GM21423 (cell line): ENCODE data around the gene CEACAM19.
"Not testable (repeated sequence)": the region's sequence is repeated elsewhere in the genome, so short reads cannot be mapped to it uniquely, and the experiment has no call there.

Experiments
- ATAC-seq: cut with Tn5 transposase; IDR thresholded peaks from one replicate; pipeline ENCODE4 v1.9.1; 2021; ENCODE audit warnings: mild to moderate bottlenecking, moderate library complexity; ENCODE audit not compliant: unreplicated experiment

CEACAM19 gene

DNA sequence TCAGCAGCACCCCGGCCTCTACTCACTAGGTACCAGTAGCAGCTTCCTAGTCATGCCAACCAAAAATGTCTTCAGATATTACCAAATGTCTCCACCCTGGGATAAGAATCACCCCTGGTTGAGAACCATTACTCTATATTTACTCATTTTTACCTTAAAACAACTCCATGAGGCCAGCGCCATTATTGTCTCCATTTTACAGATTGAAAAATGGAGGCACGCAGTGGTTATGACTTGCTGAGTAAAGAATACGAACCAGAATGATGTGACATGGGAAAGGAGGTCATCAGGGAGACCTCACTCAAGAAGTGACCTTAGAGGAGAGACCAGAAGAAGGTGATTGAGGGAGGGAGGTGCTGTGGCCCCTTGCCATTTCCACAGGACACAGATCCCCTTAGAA is 2.2 kb downstream of the CEACAM19 start:
- ATAC-seq = no peak

DNA sequence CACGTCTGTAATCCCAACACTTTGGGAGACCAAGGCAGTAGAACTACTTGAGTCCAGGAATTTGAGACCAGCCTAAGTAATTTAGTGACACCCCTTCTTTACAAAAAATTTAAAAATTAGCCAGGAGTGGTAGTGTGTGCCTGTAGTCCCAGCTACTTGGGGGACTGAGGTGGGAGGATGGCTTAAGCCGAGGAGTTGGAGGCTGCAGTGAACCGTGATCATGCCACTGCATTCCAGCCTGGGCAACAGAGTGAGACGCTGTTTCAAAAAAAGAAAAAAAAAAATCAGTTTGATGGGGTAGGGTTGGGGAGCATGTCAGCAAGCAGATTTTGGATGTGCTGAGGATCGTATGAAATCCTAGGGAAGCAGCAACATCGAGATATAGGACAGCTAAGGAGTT is 4.2 kb downstream of the CEACAM19 start:
- ATAC-seq = no peak

DNA sequence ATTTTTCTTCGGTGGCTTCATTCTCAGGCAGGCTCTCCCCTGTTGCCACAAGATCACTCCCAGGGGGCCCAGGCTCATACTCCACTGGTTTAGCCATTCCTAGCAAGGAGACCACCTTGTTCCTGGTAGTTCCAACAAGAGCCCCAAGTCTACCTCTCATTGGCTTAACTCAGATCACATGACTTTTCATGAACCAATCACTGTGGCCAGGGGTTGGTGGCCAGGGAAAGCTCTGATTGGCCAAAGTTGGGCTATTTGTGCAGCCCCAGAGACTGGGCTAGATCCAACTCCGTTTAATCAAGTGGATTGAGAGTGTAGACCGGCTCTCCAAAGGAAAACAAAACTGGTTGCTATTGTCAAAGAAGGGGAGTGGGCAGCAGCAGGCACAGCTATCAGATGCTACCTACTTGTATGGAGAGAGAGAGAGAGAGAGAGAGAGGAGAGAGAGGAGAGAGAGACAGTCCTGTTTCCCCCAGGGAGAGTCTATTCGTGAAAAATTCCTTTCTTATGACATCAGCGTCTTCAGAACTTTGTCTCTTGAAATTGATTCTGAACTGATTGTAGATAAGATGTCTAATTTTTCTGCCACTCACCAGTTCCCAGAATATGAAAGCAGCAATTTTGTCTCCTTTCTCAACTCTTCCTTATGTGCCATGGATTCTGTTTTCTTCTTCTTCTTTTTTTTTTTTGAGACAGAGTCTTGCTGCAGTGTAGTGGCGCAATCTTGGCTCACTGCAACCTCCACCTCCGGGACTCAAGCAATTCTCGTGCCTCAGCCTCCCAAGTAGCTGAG is 5.9 kb downstream of the CEACAM19 start:
- ATAC-seq = no peak

DNA sequence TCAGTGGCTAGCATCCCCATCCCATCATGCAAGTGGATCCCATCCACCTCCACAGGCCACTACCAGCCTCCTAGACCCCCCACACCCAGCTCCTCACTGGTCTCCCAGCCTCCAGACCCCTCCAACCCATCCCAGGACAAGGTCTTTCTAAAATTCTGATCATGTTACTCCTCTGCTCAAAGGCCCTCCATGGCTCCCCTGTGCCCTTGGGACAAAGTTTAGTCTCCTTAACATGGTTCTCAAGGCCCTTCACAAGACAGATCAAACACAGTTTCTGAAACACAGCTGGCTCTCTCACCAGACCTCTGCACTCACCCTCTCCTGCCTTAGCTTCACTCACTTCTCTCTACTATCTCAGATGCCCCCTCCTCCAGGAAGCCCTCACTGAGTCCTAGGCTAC is 9.3 kb downstream of the CEACAM19 start:
- no peak for ATAC-seq

DNA sequence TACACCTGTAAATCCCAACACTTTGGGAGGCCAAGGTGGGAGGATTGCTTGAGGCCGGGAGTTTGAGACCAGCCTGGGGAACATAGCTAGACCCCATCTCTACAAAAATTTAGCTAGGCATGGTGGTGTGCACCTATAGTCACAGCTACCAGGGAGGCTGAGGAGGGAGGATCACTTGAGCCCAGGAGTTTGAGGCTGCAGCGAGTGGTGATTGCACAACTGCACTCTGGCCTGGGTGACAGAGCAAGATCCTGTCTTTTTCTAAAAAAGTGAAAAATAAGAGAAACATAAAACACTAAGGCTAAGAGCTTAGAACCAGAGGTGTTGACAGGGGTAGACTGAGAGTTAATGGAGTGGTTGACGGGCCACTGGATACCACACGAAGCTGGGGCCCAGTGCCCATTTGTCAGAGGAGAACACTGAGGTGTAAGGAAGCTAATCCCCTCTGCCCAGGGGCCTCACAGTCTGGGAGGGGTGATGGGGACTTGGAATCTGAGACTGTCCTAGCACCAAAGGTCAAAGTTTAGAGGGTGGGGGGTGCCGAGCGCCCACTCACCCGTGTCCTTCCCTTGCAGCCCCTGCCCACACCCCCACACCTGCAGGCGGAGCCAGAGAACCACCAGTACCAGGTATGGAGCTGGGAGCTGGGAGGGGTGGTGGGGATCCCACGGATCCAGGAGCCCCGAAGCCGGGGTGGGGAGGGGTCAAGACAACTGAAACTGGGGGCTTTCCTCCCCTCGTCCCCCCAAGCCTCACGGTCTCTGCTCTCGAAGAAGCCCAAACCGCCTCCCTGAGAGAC is 10.9 kb downstream of the CEACAM19 start:
- no peak for ATAC-seq

DNA sequence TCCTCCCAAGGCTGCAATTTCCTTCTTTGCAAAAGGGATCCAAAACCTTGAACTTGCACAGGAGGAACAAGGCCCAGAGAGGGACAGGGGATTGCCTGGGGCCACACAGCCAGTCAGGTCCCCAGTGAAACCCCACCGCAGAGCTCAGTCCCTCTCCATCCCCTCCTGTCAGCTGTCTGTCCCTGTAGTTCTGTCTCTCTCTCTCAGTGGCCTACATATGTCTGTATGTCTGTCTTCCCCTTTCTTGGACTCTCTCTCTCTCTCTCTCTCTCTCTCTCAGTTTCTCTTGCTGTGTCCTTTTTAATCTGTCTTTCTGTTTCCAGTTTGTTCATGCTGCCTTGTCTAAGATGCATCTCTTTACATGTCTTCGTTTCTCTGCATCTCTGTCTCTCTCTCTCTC is 11.5 kb downstream of the CEACAM19 start:
- ATAC-seq = no peak

DNA sequence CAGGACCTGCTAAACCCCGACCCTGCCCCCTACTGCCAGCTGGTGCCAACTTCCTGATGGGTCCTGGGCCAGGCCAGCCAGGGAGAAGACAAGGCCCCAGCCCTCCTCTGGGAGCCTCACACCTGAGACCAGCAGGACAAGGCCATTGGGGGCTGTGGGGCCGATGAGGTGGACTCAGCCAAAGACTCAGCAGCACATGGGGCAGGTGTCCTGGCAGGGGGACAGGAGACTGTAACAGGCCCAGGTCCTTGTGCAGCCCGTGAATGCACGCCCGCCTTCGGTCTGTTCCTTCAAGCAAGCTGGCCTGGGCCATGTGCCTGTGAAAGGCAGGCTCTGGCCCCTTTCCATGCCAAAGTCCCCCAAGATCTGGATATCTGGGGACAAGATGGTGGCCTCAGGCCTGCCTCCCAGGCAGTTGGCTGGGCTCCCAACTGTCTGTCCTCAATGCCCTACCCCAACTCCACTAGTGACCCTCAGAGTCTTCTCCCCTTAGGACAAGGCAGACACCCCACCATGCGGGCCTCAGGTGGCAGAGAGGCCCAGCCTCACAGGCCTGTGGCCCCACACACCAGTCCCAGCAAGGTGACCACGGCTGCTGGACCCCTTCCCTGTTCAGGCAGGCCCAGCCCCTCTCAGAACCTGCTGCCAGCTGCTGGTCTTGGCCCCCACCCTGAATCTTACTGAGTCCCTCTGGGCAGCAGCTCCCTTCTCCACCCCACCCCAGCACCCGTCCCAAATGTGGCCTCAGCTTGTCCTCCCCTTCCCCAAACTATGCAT is 12.3 kb downstream of the CEACAM19 start:
- ATAC-seq = no peak

DNA sequence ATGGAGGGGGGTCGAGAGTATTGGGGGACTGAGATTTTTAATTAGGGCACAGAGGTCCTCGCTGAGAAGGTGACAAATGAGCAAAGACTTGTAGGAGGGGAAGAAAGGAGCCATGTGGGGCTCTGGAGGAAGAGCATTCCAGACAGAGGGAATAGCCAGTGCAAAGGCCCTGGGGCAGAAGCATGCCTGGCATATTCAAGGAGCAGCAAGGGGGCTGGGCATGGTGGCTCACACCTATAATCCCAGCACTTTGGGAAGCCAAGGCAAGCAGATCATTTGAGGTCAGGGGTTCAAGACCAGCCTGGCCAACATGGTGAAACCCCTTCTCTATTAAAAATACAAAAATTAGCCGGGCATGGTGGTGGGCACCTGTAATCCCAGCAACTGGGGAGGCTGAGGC is 13.1 kb downstream of the CEACAM19 start:
- ATAC-seq = not testable (repeated sequence)

DNA sequence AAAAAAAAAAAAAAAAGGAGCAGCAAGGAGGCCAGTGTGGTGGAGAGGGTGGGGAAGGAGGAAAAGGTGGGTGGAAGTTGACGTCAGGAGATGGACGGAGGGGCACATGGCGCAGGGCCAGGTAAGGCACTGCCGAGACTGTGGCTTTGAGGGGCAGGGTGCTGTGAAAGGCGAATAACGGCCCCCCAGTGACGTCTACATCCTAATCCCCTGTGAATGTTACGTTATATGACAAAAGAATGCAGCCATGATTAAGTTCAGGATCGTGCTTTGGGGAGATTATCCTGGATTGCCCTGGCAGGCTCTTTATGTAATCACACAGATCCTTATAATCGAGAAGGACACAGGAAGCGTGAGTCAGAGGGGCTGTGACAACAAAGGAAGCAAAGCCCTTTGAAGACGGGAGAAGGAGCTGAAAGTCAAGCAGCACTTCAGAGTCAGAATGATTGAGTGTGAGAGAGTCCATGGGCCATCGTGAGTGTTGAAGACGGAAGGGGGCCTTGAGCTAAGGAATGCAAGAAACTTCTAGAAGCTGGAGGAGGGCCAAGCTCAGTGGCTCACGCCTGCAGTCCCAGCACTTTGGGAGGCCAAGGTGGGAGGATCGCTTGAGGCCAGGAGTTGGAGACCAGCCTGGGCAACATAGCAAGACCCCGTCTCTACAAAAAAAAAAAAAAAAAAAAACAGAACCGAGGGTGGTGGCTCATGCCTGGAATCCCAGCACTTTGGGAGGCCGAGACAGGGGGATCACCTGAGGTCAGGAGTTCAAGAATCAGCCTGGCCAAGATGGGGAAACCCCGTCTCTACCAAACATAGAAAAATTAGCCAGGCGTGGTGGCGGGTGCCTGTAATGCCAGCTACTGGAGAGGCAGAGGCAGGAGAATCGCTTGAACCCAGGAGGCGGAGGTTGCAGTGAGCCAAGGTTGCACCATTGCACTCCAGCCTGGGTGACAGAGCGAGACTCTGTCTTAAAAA is 13.9 kb downstream of the CEACAM19 start:
- no peak for ATAC-seq

DNA sequence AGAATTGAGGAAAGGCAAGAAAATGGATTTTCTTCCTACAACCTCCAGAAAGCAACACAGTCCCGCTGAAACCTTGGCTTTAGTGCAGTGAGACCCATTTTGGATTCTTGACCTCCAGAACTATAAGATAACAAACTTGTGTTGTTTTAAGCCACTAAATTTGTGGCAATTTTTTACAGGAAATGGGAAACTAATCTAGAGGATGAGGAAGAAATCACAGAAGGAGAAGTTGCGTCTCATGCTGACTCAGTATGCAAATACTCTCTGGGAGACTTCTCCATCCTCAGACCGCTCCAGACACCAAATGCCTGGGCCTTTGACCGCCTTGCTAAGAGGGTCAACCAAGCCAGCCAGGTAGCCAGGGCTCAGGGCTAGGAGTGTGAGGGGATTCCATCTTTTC is 14.6 kb downstream of the CEACAM19 start:
- ATAC-seq = no peak

DNA sequence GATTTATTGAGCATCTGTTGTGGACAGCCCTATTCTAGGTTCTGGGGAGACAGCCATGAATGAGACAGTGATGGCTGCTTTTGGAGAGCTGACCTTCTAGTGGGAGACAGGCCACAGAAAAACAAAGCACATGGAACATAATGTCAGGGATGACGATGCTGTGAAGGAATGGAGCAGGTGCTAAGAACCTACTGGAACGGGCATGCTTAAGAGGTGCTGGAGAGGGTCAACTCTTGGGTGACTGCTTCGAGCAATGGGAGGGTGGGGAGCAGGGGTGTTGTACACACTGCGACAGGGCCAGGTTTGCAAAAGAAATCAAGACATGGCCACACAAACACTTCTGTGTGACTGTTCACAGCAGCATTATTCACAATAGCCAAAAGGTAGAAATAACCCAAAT is 15.6 kb downstream of the CEACAM19 start:
- ATAC-seq = no peak

DNA sequence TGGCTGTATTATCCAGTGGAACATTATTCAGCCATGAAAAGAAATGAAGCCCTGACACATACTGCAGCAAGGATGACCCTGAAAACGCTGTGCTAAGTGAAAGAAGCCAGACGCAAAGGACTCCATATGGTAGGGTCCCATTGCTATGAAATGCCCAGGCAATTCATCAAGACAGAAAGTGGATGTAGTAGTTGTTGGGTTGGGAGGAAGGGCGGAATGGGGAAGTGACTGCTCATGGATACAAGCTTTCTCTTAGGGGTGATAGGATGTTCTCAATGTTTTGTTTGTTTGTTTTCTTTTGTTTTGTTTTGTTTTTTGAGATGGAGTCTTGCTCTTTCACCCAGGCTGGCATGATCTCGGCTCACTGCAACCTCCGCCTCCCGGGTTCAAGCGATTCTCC is 16.6 kb downstream of the CEACAM19 start:
- ATAC-seq = no peak

DNA sequence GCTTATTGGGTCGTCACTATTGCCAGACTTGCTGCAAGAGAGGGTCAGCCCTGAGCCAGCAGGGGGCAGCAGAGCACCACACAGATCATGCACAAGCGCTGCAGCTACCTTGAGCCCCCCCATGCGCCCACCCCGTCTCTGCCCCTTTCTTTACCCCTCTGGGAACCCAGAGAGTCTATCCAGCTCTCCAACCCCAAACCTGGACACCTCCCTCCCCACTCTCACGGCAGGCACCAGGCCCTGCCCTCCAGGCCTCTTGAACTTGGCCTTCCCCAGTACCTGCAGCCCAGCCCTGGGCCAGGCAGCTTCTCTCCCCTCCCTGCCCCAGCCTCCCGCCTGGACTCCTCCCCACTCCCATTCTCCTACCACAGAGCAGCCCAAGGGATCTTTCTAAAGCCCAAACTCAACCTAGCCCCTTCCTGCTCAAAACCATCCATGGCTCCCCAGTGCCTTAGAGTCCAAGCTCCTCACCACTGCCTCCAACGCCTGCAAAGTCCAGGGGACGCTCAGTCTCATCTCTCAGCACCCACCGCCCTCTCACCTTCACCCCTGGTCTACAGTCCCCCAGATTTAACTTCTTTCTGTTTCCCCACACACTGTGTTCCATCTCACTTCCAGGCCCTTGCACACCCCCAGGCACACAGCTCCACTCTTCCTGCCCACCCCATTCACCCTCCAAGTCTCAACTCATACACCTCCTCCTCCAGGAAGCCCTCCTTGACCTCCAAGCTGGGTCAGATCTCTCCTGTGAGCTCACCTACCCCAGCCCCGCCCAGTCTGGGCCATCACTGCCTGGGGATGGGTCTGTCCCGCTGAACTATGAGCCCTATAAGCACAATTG is 18.2 kb downstream of the CEACAM19 start:
- ATAC-seq = no peak

DNA sequence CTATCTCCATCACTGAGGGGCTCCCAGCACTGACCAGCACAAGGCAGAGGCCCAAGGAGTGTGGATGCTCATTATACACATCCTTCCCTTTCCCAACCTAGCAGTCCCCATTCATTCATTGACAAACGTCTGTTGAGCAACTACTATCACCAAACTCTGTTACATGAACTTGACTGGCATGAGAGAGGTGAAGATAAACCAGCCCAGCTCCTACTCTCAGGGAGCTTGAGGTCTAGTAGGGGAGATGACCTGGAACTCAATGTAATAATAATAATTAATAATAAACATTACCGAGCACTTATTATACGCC is 18.8 kb downstream of the CEACAM19 start:
- no peak for ATAC-seq

DNA sequence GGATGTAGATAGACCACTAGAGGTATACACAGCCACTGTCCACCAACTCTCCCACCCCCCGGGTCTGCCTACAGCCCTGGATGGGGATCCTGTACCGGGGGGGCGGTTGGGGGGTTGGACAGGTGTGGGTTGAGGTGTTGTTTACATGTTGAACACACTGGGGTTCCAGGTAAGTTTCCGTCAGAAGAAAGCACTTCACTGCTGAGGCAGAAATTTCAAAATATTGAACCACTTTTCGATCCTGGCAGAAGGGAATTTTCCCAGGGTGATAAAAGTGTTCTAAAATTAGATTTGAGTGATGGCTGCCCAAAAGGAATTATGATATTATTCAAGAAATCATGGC is 21.1 kb downstream of the CEACAM19 start:
- ATAC-seq = no peak

DNA sequence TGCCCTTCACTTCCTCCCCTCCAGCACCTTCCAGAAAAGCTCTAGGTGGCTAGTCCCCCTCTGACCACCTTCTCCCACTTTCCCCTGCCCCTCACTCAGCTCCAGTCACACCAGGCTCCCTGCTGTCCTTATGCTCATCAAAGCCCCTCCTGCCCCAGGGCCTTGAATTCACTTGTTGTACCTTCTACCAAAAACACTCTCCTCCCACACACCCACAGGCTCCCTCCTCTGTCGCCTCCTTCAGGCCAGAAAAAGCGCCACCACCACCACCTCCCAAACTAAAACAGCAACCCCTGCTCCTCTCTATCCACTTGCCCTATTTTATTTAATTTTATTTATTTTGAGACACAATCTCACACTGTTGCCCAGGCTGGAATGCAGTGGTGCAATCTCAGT is 22.9 kb downstream of the CEACAM19 start:
- ATAC-seq = no peak

DNA sequence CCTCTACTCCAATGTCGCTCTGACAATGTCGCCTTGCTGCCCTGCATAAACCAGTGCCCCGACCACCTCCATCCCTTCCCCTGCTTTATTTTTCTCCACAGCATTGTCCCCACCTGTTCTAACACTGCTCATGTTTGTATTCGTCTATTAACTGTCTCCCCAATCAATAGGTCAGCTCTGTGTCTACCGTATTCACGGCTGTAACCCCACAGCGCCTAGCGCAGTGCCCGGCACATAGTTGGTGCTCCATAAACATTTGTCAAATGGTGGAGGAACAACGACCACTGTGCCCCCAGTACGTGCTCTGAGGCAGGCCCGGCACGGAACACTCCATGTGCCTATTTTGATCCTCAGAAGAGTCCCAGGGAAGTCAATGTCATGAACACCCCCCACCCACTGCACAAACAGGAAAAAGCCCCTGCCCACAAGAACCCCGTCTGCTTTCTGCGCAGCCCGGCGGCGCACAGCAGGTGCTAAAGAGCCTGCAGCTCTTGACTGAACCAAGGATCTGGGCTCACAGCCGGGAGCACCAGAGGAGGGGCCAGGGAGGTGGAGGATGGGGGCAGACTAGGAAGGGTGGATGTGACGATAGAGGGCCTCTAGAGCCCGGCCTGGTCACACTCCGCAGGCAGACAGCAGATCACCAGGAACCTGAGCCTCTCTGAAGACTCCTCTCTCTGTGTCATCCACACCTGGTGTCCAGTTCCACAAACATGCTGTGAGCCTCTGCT is 25.8 kb downstream of the CEACAM19 start:
- no peak for ATAC-seq

DNA sequence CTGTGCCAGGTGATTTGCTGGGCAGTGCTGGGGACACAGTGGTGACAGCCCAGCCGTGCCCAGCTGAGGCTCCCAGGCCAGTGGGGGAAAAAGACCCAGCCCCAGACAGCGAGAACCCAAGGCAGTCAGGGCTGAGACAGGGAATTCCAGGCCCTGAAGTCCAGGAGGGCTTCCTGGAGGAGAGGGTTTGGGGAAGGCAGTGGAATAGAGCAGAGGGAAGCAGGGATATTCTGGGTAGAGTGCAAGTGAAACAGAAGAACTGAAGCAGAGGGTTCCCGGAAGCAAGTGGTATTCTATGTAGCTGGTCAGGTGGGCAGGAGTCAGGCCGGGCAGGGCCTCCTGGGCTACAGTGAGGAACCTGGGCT is 26.4 kb downstream of the CEACAM19 start:
- no peak for ATAC-seq

DNA sequence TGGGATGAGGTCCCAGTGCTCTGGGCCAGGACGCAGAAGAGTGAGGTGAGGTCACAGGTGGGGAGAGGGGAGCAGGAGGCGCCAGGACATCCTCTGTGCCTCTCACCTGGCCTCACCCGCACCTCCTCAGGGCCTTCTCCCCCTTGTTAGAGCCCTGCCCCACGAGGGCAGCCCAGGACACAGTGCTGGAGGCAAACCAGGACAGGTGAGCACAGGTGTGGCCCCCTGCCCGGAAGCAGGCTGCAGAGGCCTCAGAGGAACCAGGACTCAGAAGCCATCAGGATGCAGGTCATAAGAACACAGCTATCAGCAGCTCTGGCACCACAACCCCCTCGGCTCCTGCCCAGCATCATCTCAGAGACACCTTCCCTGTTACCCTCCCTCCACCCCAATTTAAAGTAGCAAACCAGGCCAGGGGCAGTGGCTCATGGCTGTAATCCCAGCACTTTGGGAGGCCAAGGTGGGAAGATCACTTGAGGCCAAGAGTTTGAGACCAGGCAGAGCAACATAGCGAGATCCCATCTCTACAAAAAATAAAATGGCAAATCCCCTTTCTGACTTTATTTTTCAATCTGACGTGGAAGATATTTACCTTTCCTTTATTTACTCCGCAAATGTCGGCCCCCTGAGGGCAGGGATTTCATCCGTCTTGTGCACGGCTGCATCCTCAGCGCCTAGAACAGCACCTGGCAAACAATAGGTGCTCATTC is 27.4 kb downstream of the CEACAM19 start, which contains the start of gene CEACAM16:
TSS of gene CEACAM16 (plus strand) at position 660 of the 710 bp plus-strand sequence. CDS start 2,306 bp downstream, outside the sequence.
- ATAC-seq = no peak
